GM19328 (cell line): ENCODE results near the gene CD3E.

Source experiments
- ATAC-seq: cut with Tn5 transposase; IDR thresholded peaks from one replicate; pipeline ENCODE4 v1.9.1; 2021; ENCODE audit warnings: mild to moderate bottlenecking, moderate library complexity; ENCODE audit not compliant: unreplicated experiment

Gene CD3E

GRCh38 chr11:118304568-118305248 is at the start of gene CD3E:
CD3E (plus strand) TSS chr11:118304730; CDS start chr11:118304953, 223 bp downstream.
- no peak for ATAC-seq

GRCh38 chr11:118258410-118258809 is 46.1 kb upstream of the CD3E start:
- ATAC-seq = no peak

GRCh38 chr11:118259138-118259537 is 45.4 kb upstream of the CD3E start:
- ATAC-seq = no peak

GRCh38 chr11:118260353-118260752 is 44.2 kb upstream of the CD3E start:
- no peak for ATAC-seq

GRCh38 chr11:118263112-118263511 is 41.4 kb upstream of the CD3E start:
- ATAC-seq = no peak

- ATAC-seq = no peak
These were observed 40.6 kb upstream of the CD3E start, which contains the start of gene MPZL2 for GRCh38 chr11:118263695-118264568. MPZL2 (minus strand) TSS chr11:118264297; CDS start chr11:118264153, 144 bp downstream.

GRCh38 chr11:118264569-118265465 is 39.7 kb upstream of the CD3E start:
- no peak for ATAC-seq

GRCh38 chr11:118265954-118266353 is 38.6 kb upstream of the CD3E start:
- ATAC-seq = no peak

- ATAC-seq = no peak
These were observed 37.0 kb upstream of the CD3E start for GRCh38 chr11:118267486-118267885.

- no peak for ATAC-seq
These were observed 32.5 kb upstream of the CD3E start for GRCh38 chr11:118272001-118272400.

- ATAC-seq = no peak
These were observed 30.3 kb upstream of the CD3E start for GRCh38 chr11:118274186-118274585.

GRCh38 chr11:118275176-118275575 is 29.4 kb upstream of the CD3E start:
- no peak for ATAC-seq

GRCh38 chr11:118276422-118276821 is 28.1 kb upstream of the CD3E start:
- ATAC-seq = no peak

GRCh38 chr11:118277312-118277711 is 27.2 kb upstream of the CD3E start:
- ATAC-seq = no peak

GRCh38 chr11:118281284-118281683 is 23.2 kb upstream of the CD3E start:
- no peak for ATAC-seq

- no peak for ATAC-seq
These were observed 21.9 kb upstream of the CD3E start for GRCh38 chr11:118282606-118283005.

GRCh38 chr11:118283037-118283636 is 21.4 kb upstream of the CD3E start:
- ATAC-seq = no peak

GRCh38 chr11:118283756-118284350 is 20.7 kb upstream of the CD3E start:
- no peak for ATAC-seq

- ATAC-seq = no peak
These were observed 18.0 kb upstream of the CD3E start for GRCh38 chr11:118286545-118286944.

GRCh38 chr11:118287006-118287405 is 17.5 kb upstream of the CD3E start:
- no peak for ATAC-seq
